Measurements from ENCODE around the gene PRKCB.

PRKCB gene

DNA sequence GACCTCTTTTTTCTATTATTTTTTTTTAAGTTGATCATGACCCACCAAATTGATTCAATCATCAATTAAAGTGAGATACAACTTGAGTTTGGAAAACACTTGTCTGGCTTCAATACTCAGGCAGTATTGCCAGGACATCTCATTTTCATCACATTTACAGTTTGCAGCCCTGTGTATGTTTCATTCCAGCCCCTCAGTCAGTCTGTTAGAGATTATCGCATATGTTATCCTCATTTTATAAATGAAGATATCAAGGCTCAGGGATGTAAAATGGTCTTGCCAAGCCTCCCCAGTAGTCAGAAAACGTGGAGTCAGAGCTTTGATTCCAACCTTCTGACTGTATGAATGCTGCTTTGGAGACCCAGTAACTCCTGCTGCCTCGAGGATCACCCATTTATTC lies 333.1 kb downstream of the PRKCB start:
- WGBS (ENCODE audit: insufficient coverage, insufficient read length): no CpG with 5 or more reads among the region's 3 CpGs
- H3K4me1 ChIP-seq (ENCODE audit: control insufficient read depth, insufficient read depth, low read length): no peaks in the 10 kb centered on the region; the same call in 1 of the 2 replicates
- H3K4me3 ChIP-seq (ENCODE audit: low read length): no peak overlapping the region
- DNase-seq (ENCODE audit: low read depth, low spot score): no peak
- H3K27ac ChIP-seq (ENCODE audit: low read length): no peak overlapping the region
- no peaks in the 10 kb centered on the region for H3K9me3 ChIP-seq (ENCODE audit: control insufficient read depth, insufficient read depth, low read length)
- no peaks in the 10 kb centered on the region for H3K27me3 ChIP-seq (ENCODE audit: control insufficient read depth, insufficient read depth, low read length)
- no peaks in the 10 kb centered on the region for H3K36me3 ChIP-seq (ENCODE audit: control insufficient read depth, insufficient read depth, low read length)

DNA sequence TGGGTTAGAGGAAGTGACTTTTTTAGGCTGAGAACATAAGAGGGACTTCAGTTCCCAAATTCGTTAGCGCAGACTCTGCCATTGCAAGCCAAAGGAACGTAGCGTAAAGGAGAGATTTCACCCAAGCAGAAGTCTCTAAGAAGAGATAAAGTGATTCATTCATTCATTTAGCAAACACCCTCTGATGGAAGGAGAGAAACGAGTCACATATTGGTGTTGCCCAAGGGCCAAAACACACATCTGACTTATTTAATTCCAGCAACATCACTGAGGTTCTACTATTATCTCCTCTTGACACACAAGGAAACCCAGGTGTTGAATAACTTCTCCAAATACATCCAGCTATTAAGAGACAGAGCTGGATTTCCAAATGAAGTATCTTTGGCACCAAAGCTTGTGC lies 334.6 kb downstream of the PRKCB start:
- WGBS (ENCODE audit: insufficient coverage, insufficient read length): no CpG with 5 or more reads among the region's 5 CpGs
- no peaks in the 10 kb centered on the region for H3K27me3 ChIP-seq (ENCODE audit: control insufficient read depth, insufficient read depth, low read length)
- no peaks in the 10 kb centered on the region for H3K4me1 ChIP-seq (ENCODE audit: control insufficient read depth, insufficient read depth, low read length)
- DNase-seq (ENCODE audit: low read depth, low spot score): no peak
- no peak overlapping the region for H3K4me3 ChIP-seq (ENCODE audit: low read length)
- H3K36me3 ChIP-seq (ENCODE audit: control insufficient read depth, insufficient read depth, low read length): no peaks in the 10 kb centered on the region
- no peak overlapping the region for H3K27ac ChIP-seq (ENCODE audit: low read length)
- no peaks in the 10 kb centered on the region for H3K9me3 ChIP-seq (ENCODE audit: control insufficient read depth, insufficient read depth, low read length)

GRCh38 chr16:24174504-24174903 lies 338.7 kb downstream of the PRKCB start:
- Histone ChIP-seq H3K27me3 (ENCODE audit: control insufficient read depth, insufficient read depth, low read length) (no peaks in the 10 kb centered on the region), H3K9me3 (ENCODE audit: control insufficient read depth, insufficient read depth, low read length) (no peaks in the 10 kb centered on the region), H3K36me3 (ENCODE audit: control insufficient read depth, insufficient read depth, low read length) (no peaks in the 10 kb centered on the region), H3K27ac (ENCODE audit: low read length) (no peak overlapping the region), H3K4me3 (ENCODE audit: low read length) (no peak overlapping the region), H3K4me1 (ENCODE audit: control insufficient read depth, insufficient read depth, low read length) (no peaks in the 10 kb centered on the region)
- no peak for DNase-seq (ENCODE audit: low read depth, low spot score)
- no CpG with 5 or more reads among the region's 7 CpGs for WGBS (ENCODE audit: insufficient coverage, insufficient read length)

GRCh38 chr16:24174957-24175356 lies 339.2 kb downstream of the PRKCB start:
- Histone ChIP-seq H3K27ac (ENCODE audit: low read length) (no peak overlapping the region), H3K4me1 (ENCODE audit: control insufficient read depth, insufficient read depth, low read length) (no peaks in the 10 kb centered on the region), H3K27me3 (ENCODE audit: control insufficient read depth, insufficient read depth, low read length) (no peaks in the 10 kb centered on the region), H3K36me3 (ENCODE audit: control insufficient read depth, insufficient read depth, low read length) (no peaks in the 10 kb centered on the region), H3K4me3 (ENCODE audit: low read length) (no peak overlapping the region), H3K9me3 (ENCODE audit: control insufficient read depth, insufficient read depth, low read length) (no peaks in the 10 kb centered on the region)
- no CpG with 5 or more reads among the region's 3 CpGs for WGBS (ENCODE audit: insufficient coverage, insufficient read length)
- DNase-seq (ENCODE audit: low read depth, low spot score): no peak

- no peaks in the 10 kb centered on the region for H3K27me3 ChIP-seq (ENCODE audit: control insufficient read depth, insufficient read depth, low read length)
- no CpG with 5 or more reads among the region's 4 CpGs for WGBS (ENCODE audit: insufficient coverage, insufficient read length)
- no peaks in the 10 kb centered on the region for H3K4me1 ChIP-seq (ENCODE audit: control insufficient read depth, insufficient read depth, low read length)
- DNase-seq (ENCODE audit: low read depth, low spot score): peak; percentile 20
- no peaks in the 10 kb centered on the region for H3K9me3 ChIP-seq (ENCODE audit: control insufficient read depth, insufficient read depth, low read length)
- H3K27ac ChIP-seq (ENCODE audit: low read length): no peak overlapping the region
- H3K36me3 ChIP-seq (ENCODE audit: control insufficient read depth, insufficient read depth, low read length): no peaks in the 10 kb centered on the region
- H3K4me3 ChIP-seq (ENCODE audit: low read length): no peak overlapping the region
Observed at GRCh38 chr16:24178496-24178895, 342.7 kb downstream of the PRKCB start.

- Histone ChIP-seq H3K4me3 (ENCODE audit: low read length) (no peak overlapping the region), H3K27ac (ENCODE audit: low read length) (no peak overlapping the region), H3K9me3 (ENCODE audit: control insufficient read depth, insufficient read depth, low read length) (no peaks in the 10 kb centered on the region), H3K4me1 (ENCODE audit: control insufficient read depth, insufficient read depth, low read length) (no peaks in the 10 kb centered on the region; the same call in 1 of the 2 replicates), H3K27me3 (ENCODE audit: control insufficient read depth, insufficient read depth, low read length) (no peaks in the 10 kb centered on the region; the same call in 1 of the 2 replicates), H3K36me3 (ENCODE audit: control insufficient read depth, insufficient read depth, low read length) (no peaks in the 10 kb centered on the region)
- WGBS (ENCODE audit: insufficient coverage, insufficient read length): no CpG with 5 or more reads among the region's 8 CpGs
- DNase-seq (ENCODE audit: low read depth, low spot score): no peak
Observed at GRCh38 chr16:24180451-24180850, 344.7 kb downstream of the PRKCB start.

DNA sequence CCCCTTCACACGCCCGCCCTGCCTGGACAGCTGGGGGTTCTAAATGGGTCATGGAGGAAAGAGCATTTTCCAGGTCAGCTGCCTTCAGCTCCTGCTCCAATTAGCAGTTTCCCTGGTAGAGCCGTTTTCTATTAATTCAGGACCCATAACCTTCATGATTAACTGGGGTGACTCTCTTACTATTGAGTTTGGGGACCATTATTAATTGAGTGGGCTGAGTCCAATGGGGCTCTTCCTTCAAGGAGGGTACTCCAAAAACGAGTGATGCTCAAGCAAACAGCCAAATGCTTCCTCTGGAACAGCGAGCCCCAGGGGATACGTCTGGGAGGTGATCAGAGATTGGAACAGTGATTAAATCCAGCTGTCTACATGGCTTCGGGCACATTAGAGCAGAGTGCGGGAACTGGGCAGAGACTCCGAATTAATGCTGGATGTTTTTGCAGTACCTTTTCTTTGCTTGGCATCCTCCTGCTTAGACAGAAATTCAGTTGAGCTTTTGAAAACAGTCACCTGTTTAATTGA lies 352.3 kb downstream of the PRKCB start:
- no peaks in the 10 kb centered on the region; the same call in 1 of the 2 replicates for H3K4me1 ChIP-seq (ENCODE audit: control insufficient read depth, insufficient read depth, low read length)
- H3K27me3 ChIP-seq (ENCODE audit: control insufficient read depth, insufficient read depth, low read length): no peaks in the 10 kb centered on the region; the same call in 1 of the 2 replicates
- H3K9me3 ChIP-seq (ENCODE audit: control insufficient read depth, insufficient read depth, low read length): no peaks in the 10 kb centered on the region
- WGBS (ENCODE audit: insufficient coverage, insufficient read length): no CpG with 5 or more reads among the region's 9 CpGs
- H3K36me3 ChIP-seq (ENCODE audit: control insufficient read depth, insufficient read depth, low read length): no peaks in the 10 kb centered on the region
- no peak for DNase-seq (ENCODE audit: low read depth, low spot score)
- H3K4me3 ChIP-seq (ENCODE audit: low read length): no peak overlapping the region
- H3K27ac ChIP-seq (ENCODE audit: low read length): no peak overlapping the region

- Histone ChIP-seq H3K9me3 (ENCODE audit: control insufficient read depth, insufficient read depth, low read length) (no peaks in the 10 kb centered on the region), H3K4me1 (ENCODE audit: control insufficient read depth, insufficient read depth, low read length) (no peaks in the 10 kb centered on the region; the same call in 1 of the 2 replicates), H3K27ac (ENCODE audit: low read length) (no peak overlapping the region), H3K27me3 (ENCODE audit: control insufficient read depth, insufficient read depth, low read length) (no peaks in the 10 kb centered on the region; the same call in 1 of the 2 replicates), H3K36me3 (ENCODE audit: control insufficient read depth, insufficient read depth, low read length) (no peaks in the 10 kb centered on the region), H3K4me3 (ENCODE audit: low read length) (no peak overlapping the region)
- no peak for DNase-seq (ENCODE audit: low read depth, low spot score)
- no CpG with 5 or more reads among the region's 6 CpGs for WGBS (ENCODE audit: insufficient coverage, insufficient read length)
Observed at GRCh38 chr16:24188751-24189318, 353.1 kb downstream of the PRKCB start.

DNA sequence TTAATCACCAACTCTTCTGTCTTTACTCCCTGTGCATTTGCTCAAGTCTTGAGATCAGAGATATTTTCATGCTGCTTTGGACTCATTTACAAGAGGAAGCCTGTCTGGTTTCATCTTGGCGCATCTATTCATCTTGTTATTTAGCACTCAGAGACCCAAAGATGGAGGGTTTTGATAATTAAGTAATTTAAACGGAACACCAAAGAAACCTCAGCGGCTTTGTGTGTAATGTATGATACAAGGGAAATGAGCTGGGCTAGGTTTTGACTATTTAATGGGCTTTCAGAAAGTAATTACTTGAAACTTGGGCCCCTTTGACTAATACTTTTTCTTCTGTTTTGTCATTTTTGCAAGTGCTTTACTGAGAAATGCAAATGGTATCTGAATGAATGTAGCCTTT lies 354.2 kb downstream of the PRKCB start:
- Histone ChIP-seq H3K9me3 (ENCODE audit: control insufficient read depth, insufficient read depth, low read length) (no peaks in the 10 kb centered on the region), H3K4me3 (ENCODE audit: low read length) (no peak overlapping the region), H3K4me1 (ENCODE audit: control insufficient read depth, insufficient read depth, low read length) (no peaks in the 10 kb centered on the region; the same call in 1 of the 2 replicates), H3K27me3 (ENCODE audit: control insufficient read depth, insufficient read depth, low read length) (no peaks in the 10 kb centered on the region; the same call in 1 of the 2 replicates), H3K36me3 (ENCODE audit: control insufficient read depth, insufficient read depth, low read length) (no peaks in the 10 kb centered on the region), H3K27ac (ENCODE audit: low read length) (no peak overlapping the region)
- WGBS (ENCODE audit: insufficient coverage, insufficient read length): no CpG with 5 or more reads among the region's 3 CpGs
- DNase-seq (ENCODE audit: low read depth, low spot score): no peak

- Histone ChIP-seq H3K4me1 (ENCODE audit: control insufficient read depth, insufficient read depth, low read length) (no peaks in the 10 kb centered on the region), H3K27me3 (ENCODE audit: control insufficient read depth, insufficient read depth, low read length) (no peaks in the 10 kb centered on the region), H3K36me3 (ENCODE audit: control insufficient read depth, insufficient read depth, low read length) (no peaks in the 10 kb centered on the region), H3K27ac (ENCODE audit: low read length) (no peak overlapping the region), H3K9me3 (ENCODE audit: control insufficient read depth, insufficient read depth, low read length) (no peaks in the 10 kb centered on the region), H3K4me3 (ENCODE audit: low read length) (no peak overlapping the region)
- WGBS (ENCODE audit: insufficient coverage, insufficient read length): 100% methylated on average over 1 of the region's 7 CpGs
- DNase-seq (ENCODE audit: low read depth, low spot score): no peak
Observed at GRCh38 chr16:24191876-24192402, 356.2 kb downstream of the PRKCB start.

DNA sequence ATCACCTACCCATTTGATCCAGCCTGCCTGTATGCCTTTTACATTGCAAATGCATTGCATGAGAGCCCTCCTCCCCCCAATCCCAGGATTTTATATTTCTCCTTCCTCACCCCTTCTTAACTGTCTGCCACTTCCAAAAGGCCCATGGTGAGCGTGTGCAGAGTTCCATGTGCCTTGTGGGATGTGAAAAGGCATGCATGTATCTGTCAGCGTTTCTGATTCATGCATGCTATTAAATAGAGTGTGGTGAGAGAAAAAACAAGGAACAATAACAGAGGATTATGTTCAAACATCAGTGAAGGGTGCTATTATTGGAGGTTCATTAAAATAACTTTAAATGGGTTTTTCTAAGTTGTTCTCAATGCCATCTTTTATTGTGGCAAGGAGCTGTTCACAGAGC lies 359.4 kb downstream of the PRKCB start:
- DNase-seq (ENCODE audit: low read depth, low spot score): no peak
- WGBS (ENCODE audit: insufficient coverage, insufficient read length): no CpG with 5 or more reads among the region's 2 CpGs
- H3K4me1 ChIP-seq (ENCODE audit: control insufficient read depth, insufficient read depth, low read length): no peaks in the 10 kb centered on the region
- H3K4me3 ChIP-seq (ENCODE audit: low read length): no peak overlapping the region
- no peaks in the 10 kb centered on the region for H3K9me3 ChIP-seq (ENCODE audit: control insufficient read depth, insufficient read depth, low read length)
- H3K36me3 ChIP-seq (ENCODE audit: control insufficient read depth, insufficient read depth, low read length): no peaks in the 10 kb centered on the region
- H3K27me3 ChIP-seq (ENCODE audit: control insufficient read depth, insufficient read depth, low read length): no peaks in the 10 kb centered on the region
- H3K27ac ChIP-seq (ENCODE audit: low read length): no peak overlapping the region

Data from iPS DF 6.9 (cell line).